Measurements from ENCODE around the gene PTPRG.

- no peak for TF ChIP-seq TAF1 (IDR thresholded peaks at IDR 0.05; ENCODE audit: low read depth)
- TF ChIP-seq YY1 (IDR thresholded peaks at IDR 0.05; ENCODE audit: low read depth) = no peak
- TF ChIP-seq TEAD4 (IDR thresholded peaks at IDR 0.05) = no peak
- no peak for TF ChIP-seq EP300 (IDR thresholded peaks at IDR 0.05; ENCODE audit: borderline replicate concordance)
- TF ChIP-seq CREB1 (IDR thresholded peaks at IDR 0.05; ENCODE audit: low read depth) = no peak
Observed at GRCh38 chr3:61780455-61781228, 219.3 kb downstream of the PTPRG start.
